HepG2 (cell line): ENCODE measurements around the gene SUSD3. TPM values are rescaled to one million over a fixed set of nuclear protein-coding genes. Genes with fewer than 3 reads are reported as not detected.

Source experiments
- BRF2 ChIP-seq: sonication (generic); formaldehyde crosslinking; IDR thresholded peaks from 2 replicates; pipeline ENCODE4 v1.8.1; 2022; ENCODE audit warnings: mild to moderate bottlenecking, missing genetic modification reagents
- FIP1L1 ChIP-seq: fragments of 200-400 bp; formaldehyde crosslinking; IDR thresholded peaks from 2 replicates; pipeline ENCODE4 v1.6.1; 2018; ENCODE audit warnings: low read depth, mild to moderate bottlenecking, low read length, moderate library complexity, borderline replicate concordance; ENCODE audit not compliant: insufficient read depth
- GPBP1L1 ChIP-seq: sonication (generic); formaldehyde crosslinking; IDR thresholded peaks from 2 replicates; pipeline ENCODE4 v1.5.0; 2020; ENCODE audit warnings: mild to moderate bottlenecking, missing genetic modification reagents
- KLF13 ChIP-seq: sonication (generic); formaldehyde crosslinking; IDR thresholded peaks from 2 replicates; pipeline ENCODE4 v1.4.0; 2020; ENCODE audit warnings: mild to moderate bottlenecking, missing genetic modification reagents
- NONO ChIP-seq, 2 experiments: fragments of 450-650 bp in 1 of 2; sonication (generic) in 1 of 2; formaldehyde crosslinking in 1 of 2; IDR thresholded peaks in 1 of 2; conservative IDR thresholded peaks in 1 of 2; 2 replicates each; pipeline versions ENCODE4 v1.6.1 to v1.8.0; 2017 to 2022; ENCODE audit warnings: mild to moderate bottlenecking in 1 of 2, missing genetic modification reagents in 1 of 2, moderate library complexity in 1 of 2
- RORA ChIP-seq: sonication (generic); formaldehyde crosslinking; IDR thresholded peaks from 2 replicates; pipeline ENCODE4 v1.5.0; 2020; ENCODE audit warnings: mild to moderate bottlenecking, missing genetic modification reagents, moderate library complexity
- ZC3H4 ChIP-seq: sonication (generic); formaldehyde crosslinking; IDR thresholded peaks from 2 replicates; pipeline ENCODE4 v1.4.0; 2020; ENCODE audit warnings: missing genetic modification reagents, borderline replicate concordance
- ZFP37 ChIP-seq: sonication (generic); formaldehyde crosslinking; IDR thresholded peaks from 2 replicates; pipeline ENCODE4 v1.4.0; 2020; ENCODE audit warnings: missing genetic modification reagents, borderline replicate concordance
- ZNF101 ChIP-seq: sonication (generic); formaldehyde crosslinking; IDR thresholded peaks from 2 replicates; pipeline ENCODE4 v1.4.0; 2020; ENCODE audit warnings: mild to moderate bottlenecking, low read depth, missing genetic modification reagents, borderline replicate concordance
- ZNF253 ChIP-seq: sonication (generic); formaldehyde crosslinking; IDR thresholded peaks from 2 replicates; pipeline ENCODE4 v1.8.0; 2022; ENCODE audit warnings: mild to moderate bottlenecking, missing genetic modification reagents, borderline replicate concordance
- ZNF264 ChIP-seq: sonication (generic); formaldehyde crosslinking; IDR thresholded peaks from 2 replicates; pipeline ENCODE4 v1.4.0; 2020; ENCODE audit warnings: missing genetic modification reagents
- ZNF350 ChIP-seq: sonication (generic); formaldehyde crosslinking; IDR thresholded peaks from 2 replicates; pipeline ENCODE4 v1.4.0; 2020; ENCODE audit warnings: mild to moderate bottlenecking, low read depth, missing genetic modification reagents, borderline replicate concordance
- ZNF766 ChIP-seq: sonication (generic); formaldehyde crosslinking; IDR thresholded peaks from 2 replicates; pipeline ENCODE4 v1.5.0; 2020; ENCODE audit warnings: missing genetic modification reagents, borderline replicate concordance
- polyA plus RNA-seq, 8 experiments: library from polyadenylated mRNA; depleted of rRNA in 3 of 8; stranded (reverse) in 7 of 8; unstranded in 1 of 8; fragments of >200 nt; fragmentation: Illumina TruSeq in 4 of 8; extraction: Trizol in 4 of 8; gene quantifications; 2 replicates each; pipeline versions ENCODE4 v1.2.1 to v1.2.3, GENCODE V29; 2011 to 2016; ENCODE audit warnings: low read depth in 4 of 8, missing spikeins in 1 of 8, mixed read lengths in 1 of 8; ENCODE audit not compliant: insufficient read depth in 1 of 8
- total RNA-seq, 5 experiments: library from RNA; depleted of rRNA; stranded (reverse); fragments of >200 nt; fragmentation: Illumina TruSeq; extraction: Trizol; gene quantifications; 2 replicates each; pipeline ENCODE4 v1.2.3, GENCODE V29; 2016; ENCODE audit warnings: low read depth in 1 of 5
- TF ChIP-seq, protein P1 (sequence below): sonication (generic); formaldehyde crosslinking; IDR thresholded peaks from 2 replicates; pipeline ENCODE4 v1.8.0; 2022; ENCODE audit warnings: missing genetic modification reagents, mild to moderate bottlenecking, inconsistent platforms, borderline replicate concordance
- TF ChIP-seq, protein P2 (sequence below): sonication (generic); formaldehyde crosslinking; IDR thresholded peaks from 2 replicates; pipeline ENCODE4 v1.4.0; 2020; ENCODE audit warnings: mild to moderate bottlenecking, missing genetic modification reagents
- TF ChIP-seq, protein P3 (sequence below): fragments of 450-650 bp; IDR thresholded peaks from 2 replicates; pipeline ENCODE4 v1.6.1; 2017
- TF ChIP-seq, protein P4 (sequence below): sonication (generic); formaldehyde crosslinking; IDR thresholded peaks from 2 replicates; pipeline ENCODE4 v1.5.1; 2020; ENCODE audit warnings: mild to moderate bottlenecking, missing genetic modification reagents

SUSD3 gene
- total and polyA plus RNA-seq, 2 of the 13 experiments (the other 11 are each of a cell fraction or from before 2014, with no cell fraction given): 7.0 to 9.1 TPM

DNA sequence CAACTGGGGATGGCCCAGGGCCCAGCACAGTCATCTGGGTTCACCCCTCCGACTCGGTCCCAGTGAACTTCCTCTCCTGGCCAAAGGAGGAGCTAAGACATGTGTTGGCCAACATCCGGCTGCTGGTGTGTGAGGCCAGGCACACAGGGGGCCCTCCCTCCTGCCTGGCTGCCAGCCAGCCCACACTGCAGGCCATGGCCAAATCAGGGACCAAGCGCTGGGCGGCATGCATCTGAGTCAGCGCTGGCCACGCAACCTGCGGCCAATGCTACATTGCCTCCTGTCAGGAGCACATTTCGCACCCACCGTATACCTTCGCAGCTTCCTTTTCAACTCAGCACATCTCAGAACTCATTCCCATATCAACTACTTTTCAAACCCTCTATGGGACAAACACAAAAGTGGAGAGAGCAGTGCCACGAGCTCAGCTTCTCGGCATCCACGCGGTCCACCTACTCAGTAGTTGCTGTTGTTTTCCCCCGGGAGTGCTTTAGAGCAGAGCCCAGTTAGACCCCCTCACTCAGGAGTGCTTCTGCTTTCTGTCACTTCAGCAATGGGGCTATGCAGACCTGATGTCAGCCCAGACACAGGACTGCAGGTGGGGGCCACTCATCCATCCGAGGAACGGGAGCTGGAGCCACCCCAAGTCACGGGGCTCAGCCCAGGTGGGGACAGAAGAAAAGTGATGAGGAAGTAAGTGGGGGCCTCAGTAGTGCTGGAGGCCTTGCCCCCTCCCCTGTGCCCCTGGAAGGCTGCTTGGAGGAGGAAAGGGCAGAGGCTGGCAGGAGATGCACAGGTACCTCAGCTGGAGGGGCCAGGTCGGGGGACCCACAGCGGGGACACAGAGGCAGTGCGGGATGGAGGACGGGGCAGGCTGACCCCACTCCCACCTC lies 61.7 kb downstream of the SUSD3 start (continued):
- TF ChIP-seq KLF13 (CRISPR knock-in tag) (no peak), ZC3H4 (CRISPR knock-in tag) (no peak), ZFP37 (CRISPR knock-in tag) (peak; percentile 82; the same call in 1 of the 2 replicates), RORA (CRISPR knock-in tag) (no peak), ZNF766 (CRISPR knock-in tag) (no peak; the same call in 1 of the 2 replicates), GPBP1L1 (no peak), ZNF253 (CRISPR knock-in tag) (no peak), FIP1L1 (0 out of 2 replicates have a peak, but pooled peaks have one; percentile 38), ZNF101 (CRISPR knock-in tag) (no peak), NONO (IDR thresholded peaks at IDR 0.05) (no peak), NONO (CRISPR knock-in tag; conservative IDR thresholded peaks at IDR 0.05) (peak; percentile 93), BRF2 (CRISPR knock-in tag) (no peak), ZNF264 (CRISPR knock-in tag) (peak; percentile 55), ZNF350 (CRISPR knock-in tag) (peak; percentile 93; the same call in 1 of the 2 replicates)
- TF ChIP-seq, protein P1, sequence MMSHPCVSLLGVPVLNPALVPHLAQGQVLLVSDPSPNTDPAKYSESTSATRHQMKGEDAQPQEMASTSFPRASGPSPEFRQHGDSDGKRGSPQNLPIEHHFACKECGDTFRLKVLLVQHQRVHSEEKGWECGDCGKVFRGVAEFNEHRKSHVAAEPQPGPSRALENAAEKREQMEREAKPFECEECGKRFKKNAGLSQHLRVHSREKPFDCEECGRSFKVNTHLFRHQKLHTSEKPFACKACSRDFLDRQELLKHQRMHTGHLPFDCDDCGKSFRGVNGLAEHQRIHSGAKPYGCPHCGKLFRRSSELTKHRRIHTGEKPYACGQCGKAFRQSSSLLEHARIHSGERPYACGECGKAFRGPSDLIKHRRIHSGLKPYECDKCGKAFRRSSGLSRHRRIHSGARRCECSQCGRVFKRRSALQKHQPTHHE (CRISPR knock-in tag): no peak
- TF ChIP-seq, protein P2, sequence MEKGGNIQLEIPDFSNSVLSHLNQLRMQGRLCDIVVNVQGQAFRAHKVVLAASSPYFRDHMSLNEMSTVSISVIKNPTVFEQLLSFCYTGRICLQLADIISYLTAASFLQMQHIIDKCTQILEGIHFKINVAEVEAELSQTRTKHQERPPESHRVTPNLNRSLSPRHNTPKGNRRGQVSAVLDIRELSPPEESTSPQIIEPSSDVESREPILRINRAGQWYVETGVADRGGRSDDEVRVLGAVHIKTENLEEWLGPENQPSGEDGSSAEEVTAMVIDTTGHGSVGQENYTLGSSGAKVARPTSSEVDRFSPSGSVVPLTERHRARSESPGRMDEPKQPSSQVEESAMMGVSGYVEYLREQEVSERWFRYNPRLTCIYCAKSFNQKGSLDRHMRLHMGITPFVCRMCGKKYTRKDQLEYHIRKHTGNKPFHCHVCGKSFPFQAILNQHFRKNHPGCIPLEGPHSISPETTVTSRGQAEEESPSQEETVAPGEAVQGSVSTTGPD (CRISPR knock-in tag): 0 out of 2 replicates have a peak, but pooled peaks have one; percentile 34
- TF ChIP-seq, protein P3, sequence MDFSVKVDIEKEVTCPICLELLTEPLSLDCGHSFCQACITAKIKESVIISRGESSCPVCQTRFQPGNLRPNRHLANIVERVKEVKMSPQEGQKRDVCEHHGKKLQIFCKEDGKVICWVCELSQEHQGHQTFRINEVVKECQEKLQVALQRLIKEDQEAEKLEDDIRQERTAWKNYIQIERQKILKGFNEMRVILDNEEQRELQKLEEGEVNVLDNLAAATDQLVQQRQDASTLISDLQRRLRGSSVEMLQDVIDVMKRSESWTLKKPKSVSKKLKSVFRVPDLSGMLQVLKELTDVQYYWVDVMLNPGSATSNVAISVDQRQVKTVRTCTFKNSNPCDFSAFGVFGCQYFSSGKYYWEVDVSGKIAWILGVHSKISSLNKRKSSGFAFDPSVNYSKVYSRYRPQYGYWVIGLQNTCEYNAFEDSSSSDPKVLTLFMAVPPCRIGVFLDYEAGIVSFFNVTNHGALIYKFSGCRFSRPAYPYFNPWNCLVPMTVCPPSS: no peak
- TF ChIP-seq, protein P4, sequence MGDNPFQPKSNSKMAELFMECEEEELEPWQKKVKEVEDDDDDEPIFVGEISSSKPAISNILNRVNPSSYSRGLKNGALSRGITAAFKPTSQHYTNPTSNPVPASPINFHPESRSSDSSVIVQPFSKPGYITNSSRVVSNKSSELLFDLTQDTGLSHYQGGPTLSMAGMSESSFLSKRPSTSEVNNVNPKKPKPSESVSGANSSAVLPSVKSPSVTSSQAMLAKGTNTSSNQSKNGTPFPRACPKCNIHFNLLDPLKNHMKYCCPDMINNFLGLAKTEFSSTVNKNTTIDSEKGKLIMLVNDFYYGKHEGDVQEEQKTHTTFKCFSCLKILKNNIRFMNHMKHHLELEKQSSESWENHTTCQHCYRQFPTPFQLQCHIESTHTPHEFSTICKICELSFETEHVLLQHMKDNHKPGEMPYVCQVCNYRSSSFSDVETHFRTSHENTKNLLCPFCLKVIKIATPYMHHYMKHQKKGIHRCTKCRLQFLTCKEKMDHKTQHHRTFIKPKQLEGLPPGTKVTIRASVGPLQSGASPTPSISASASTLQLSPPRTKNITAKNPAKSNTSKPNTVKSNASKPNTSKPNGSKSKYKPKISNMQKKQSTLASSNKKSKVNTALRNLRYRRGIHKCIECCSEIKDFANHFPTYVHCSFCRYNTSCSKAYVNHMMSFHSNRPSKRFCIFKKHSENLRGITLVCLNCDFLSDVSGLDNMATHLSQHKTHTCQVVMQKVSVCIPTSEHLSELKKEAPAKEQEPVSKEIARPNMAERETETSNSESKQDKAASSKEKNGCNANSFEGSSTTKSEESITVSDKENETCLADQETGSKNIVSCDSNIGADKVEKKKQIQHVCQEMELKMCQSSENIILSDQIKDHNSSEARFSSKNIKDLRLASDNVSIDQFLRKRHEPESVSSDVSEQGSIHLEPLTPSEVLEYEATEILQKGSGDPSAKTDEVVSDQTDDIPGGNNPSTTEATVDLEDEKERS: peak; percentile 70; the same call in 1 of the 2 replicates
